Smooth muscle cell (in vitro differentiated cells): ENCODE measurements around the gene TP53BP2. TPM values are rescaled to one million over a fixed set of nuclear protein-coding genes. Genes with fewer than 3 reads are reported as not detected.

ENCODE experiments used
- DNase-seq: peaks from one replicate; lab custom pipeline; 2025; ENCODE audit not compliant: unreplicated experiment; lab: John Stamatoyannopoulos, UW
- H2AFZ ChIP-seq: fragments of 200-600 bp; sonication (generic); 2 replicates; pipeline ENCODE4 v1.6.0; 2016; ENCODE audit warnings: antibody characterized with exemption, low read depth, mild to moderate bottlenecking
- H3F3A ChIP-seq: fragments of 200-600 bp; sonication (generic); 2 replicates; pipeline ENCODE4 v1.6.0; 2017; ENCODE audit warnings: antibody characterized with exemption, low read depth
- H3K27ac ChIP-seq: fragments of 200-600 bp; sonication (generic); 2 replicates; pipeline ENCODE4 v1.5.1; 2016; ENCODE audit warnings: low read depth, mild to moderate bottlenecking
- H3K27me3 ChIP-seq: fragments of 200-600 bp; sonication (generic); 2 replicates; pipeline ENCODE4 v1.6.1; 2016; ENCODE audit warnings: low read depth, mild to moderate bottlenecking
- H3K36me3 ChIP-seq: fragments of 200-600 bp; sonication (generic); 2 replicates; pipeline ENCODE4 v1.5.1; 2016; ENCODE audit warnings: low read depth
- H3K4me1 ChIP-seq: fragments of 200-600 bp; sonication (generic); 2 replicates; pipeline ENCODE4 v1.5.1; 2016; ENCODE audit warnings: low read depth
- H3K4me2 ChIP-seq: fragments of 200-600 bp; sonication (generic); 2 replicates; pipeline ENCODE4 v1.6.0; 2016; ENCODE audit warnings: mild to moderate bottlenecking
- H3K4me3 ChIP-seq: fragments of 200-600 bp; sonication (generic); 2 replicates; pipeline ENCODE4 v1.5.1; 2016; ENCODE audit warnings: mild to moderate bottlenecking
- H3K79me2 ChIP-seq: fragments of 200-600 bp; sonication (generic); 2 replicates; pipeline ENCODE4 v1.6.0; 2016; ENCODE audit warnings: low read depth, mild to moderate bottlenecking
- H3K9ac ChIP-seq: fragments of 200-600 bp; sonication (generic); 2 replicates; pipeline ENCODE4 v1.6.0; 2016; ENCODE audit warnings: low read depth
- H3K9me3 ChIP-seq: fragments of 200-600 bp; sonication (generic); replicated peaks from 2 replicates; pipeline ENCODE4 v1.5.1; 2016; ENCODE audit warnings: low read depth
- H4K20me1 ChIP-seq: fragments of 200-600 bp; sonication (generic); 2 replicates; pipeline ENCODE4 v1.6.0; 2016; ENCODE audit warnings: low read depth
- CTCF ChIP-seq: fragments of 200-600 bp; sonication (generic); IDR thresholded peaks from 2 replicates; pipeline ENCODE4 v1.5.1; 2017; ENCODE audit warnings: borderline replicate concordance, mild to moderate bottlenecking, antibody characterized with exemption; ENCODE audit not compliant: insufficient read depth, poor library complexity, severe bottlenecking
- WGBS: methylation state at CpG from one replicate; pipeline ENCODE4 v1.1.7; 2016; ENCODE audit warnings: low lambda C conversion rate; 5-methylcytosine and 5-hydroxymethylcytosine counted together
- polyA plus RNA-seq: library from polyadenylated mRNA; unstranded; fragments of >200 nt; fragmentation: Nextera tagmentation; extraction: Ambion mirVana; gene quantifications from 2 replicates; pipeline ENCODE4 v1.2.1, GENCODE V29; 2016
- total RNA-seq: library from RNA; depleted of rRNA; stranded (reverse); fragments of >200 nt; gene quantifications from 2 replicates; pipeline ENCODE4 v1.2.3, GENCODE V29; 2014

TP53BP2 gene
- total and polyA plus RNA-seq, 2 experiments from 2014 or later, result 11.8 to 30.8 TPM

GRCh38 chr1:223860051-223860622, 14.4 kb upstream of the TP53BP2 start:
- DNase-seq, result no peak
- no peak overlapping the region for H3K4me3 ChIP-seq
- 78% methylated on average over 5 of the region's 5 CpGs for WGBS
- H3K4me1 ChIP-seq, result no peaks in the 10 kb centered on the region
- no peak for TF ChIP-seq CTCF
- H3F3A ChIP-seq, result no peaks in the 10 kb centered on the region
- H3K36me3 ChIP-seq, result no peaks in the 10 kb centered on the region
- H3K79me2 ChIP-seq, result no peaks in the 10 kb centered on the region
- no peaks in the 10 kb centered on the region for H3K9me3 ChIP-seq
- H3K27me3 ChIP-seq, result peaks cover 3% of the 10 kb centered on the region
- no peaks in the 10 kb centered on the region for H4K20me1 ChIP-seq
- no peak overlapping the region for H3K4me2 ChIP-seq
- no peak overlapping the region for H3K9ac ChIP-seq
- no peak overlapping the region for H2AFZ ChIP-seq
- no peak overlapping the region for H3K27ac ChIP-seq

GRCh38 chr1:223859058-223859457, 13.3 kb upstream of the TP53BP2 start:
- Histone ChIP-seq H3F3A (no peaks in the 10 kb centered on the region), H3K27me3 (peaks cover 3% of the 10 kb centered on the region), H3K36me3 (no peaks in the 10 kb centered on the region), H3K9me3 (no peaks in the 10 kb centered on the region), H4K20me1 (no peaks in the 10 kb centered on the region), H3K4me3 (no peak overlapping the region), H2AFZ (no peak overlapping the region), H3K4me2 (no peak overlapping the region), H3K79me2 (no peaks in the 10 kb centered on the region), H3K9ac (no peak overlapping the region), H3K4me1 (no peaks in the 10 kb centered on the region), H3K27ac (no peak overlapping the region)
- no peak for TF ChIP-seq CTCF
- DNase-seq, result no peak
- 80% methylated on average over 8 of the region's 8 CpGs for WGBS

DNA sequence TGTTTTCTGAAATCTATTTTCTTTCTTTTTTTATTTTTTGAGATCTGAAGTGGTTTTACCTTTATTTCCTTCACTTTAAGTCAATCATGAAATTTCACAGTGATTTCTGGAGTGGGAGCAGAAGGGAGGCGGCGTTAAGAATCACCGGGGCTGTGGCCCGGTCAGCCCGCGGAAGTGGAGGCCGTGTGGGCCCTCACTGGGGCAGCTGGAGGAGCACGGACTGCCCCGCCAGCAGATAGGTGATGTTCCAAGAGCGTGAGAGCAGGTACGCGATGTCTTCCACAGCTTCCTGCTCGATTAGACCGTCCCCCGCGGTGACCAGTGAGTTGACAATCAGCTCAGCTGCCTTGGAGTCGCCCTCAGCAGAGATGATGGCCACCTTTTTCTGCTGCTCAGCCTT, 10.6 kb upstream of the TP53BP2 start:
- no peaks in the 10 kb centered on the region for H3K36me3 ChIP-seq
- no peak for TF ChIP-seq CTCF
- H3K4me1 ChIP-seq, result no peaks in the 10 kb centered on the region
- H2AFZ ChIP-seq, result no peak overlapping the region
- 97% methylated on average over 17 of the region's 17 CpGs for WGBS
- no peak overlapping the region for H3K9ac ChIP-seq
- no peaks in the 10 kb centered on the region for H3F3A ChIP-seq
- H3K4me2 ChIP-seq, result no peak overlapping the region
- no peak for DNase-seq
- H3K4me3 ChIP-seq, result no peak overlapping the region
- no peaks in the 10 kb centered on the region for H3K9me3 ChIP-seq
- no peak overlapping the region for H3K27ac ChIP-seq
- no peaks in the 10 kb centered on the region for H4K20me1 ChIP-seq
- H3K27me3 ChIP-seq, result peaks cover 3% of the 10 kb centered on the region
- H3K79me2 ChIP-seq, result no peaks in the 10 kb centered on the region

- no peak for TF ChIP-seq CTCF
- DNase-seq, result no peak
- H3K27me3 ChIP-seq, result no peaks in the 10 kb centered on the region
- no peak overlapping the region for H3K4me3 ChIP-seq
- no peaks in the 10 kb centered on the region for H3F3A ChIP-seq
- H3K79me2 ChIP-seq, result no peaks in the 10 kb centered on the region
- no peak overlapping the region for H3K9ac ChIP-seq
- H3K4me2 ChIP-seq, result no peak overlapping the region
- no peak overlapping the region for H2AFZ ChIP-seq
- no peaks in the 10 kb centered on the region for H3K9me3 ChIP-seq
- H3K36me3 ChIP-seq, result no peaks in the 10 kb centered on the region
- WGBS, result 92% methylated on average over 1 of the region's 1 CpG
- H3K4me1 ChIP-seq, result no peaks in the 10 kb centered on the region
- no peak overlapping the region for H3K27ac ChIP-seq
- H4K20me1 ChIP-seq, result no peaks in the 10 kb centered on the region
Measured at GRCh38 chr1:223853748-223854147, 8.0 kb upstream of the TP53BP2 start.
